Measurements from ENCODE around the gene FRMPD2. TPM values are rescaled to one million over a fixed set of nuclear protein-coding genes. Genes with fewer than 3 reads are reported as not detected.
"Not testable (repeated sequence)": the region's sequence is repeated elsewhere in the genome, so short reads cannot be mapped to it uniquely, and the experiment has no call there.

FRMPD2 gene
- total RNA-seq, 1 donor from 2014 or later, result under 0.01 TPM

- FAIRE-seq (no peak), DNase-seq (ENCODE audit: low read depth) (no peak)
- H3K27me3 ChIP-seq (ENCODE audit: control insufficient read depth, insufficient read depth, low read length), result peaks cover 4% of the 10 kb centered on the region
- TF ChIP-seq CTCF (IDR thresholded peaks at IDR 0.05; ENCODE audit: insufficient read depth, low read length, severe bottlenecking), result no peak
- H3K36me3 ChIP-seq (ENCODE audit: control insufficient read depth, insufficient read depth, low read length), result no peaks in the 10 kb centered on the region
- no peak overlapping the region for H3K4me3 ChIP-seq (ENCODE audit: low read depth, low read length)
Observed at GRCh38 chr10:48245977-48246376, 28.5 kb downstream of the FRMPD2 start.

GRCh38 chr10:48243921-48244320 lies 30.6 kb downstream of the FRMPD2 start:
- not testable (repeated sequence) for H3K27me3 ChIP-seq (ENCODE audit: control insufficient read depth, insufficient read depth, low read length); FAIRE-seq; DNase-seq (ENCODE audit: low read depth); H3K4me3 ChIP-seq (ENCODE audit: low read depth, low read length); H3K36me3 ChIP-seq (ENCODE audit: control insufficient read depth, insufficient read depth, low read length)

GRCh38 chr10:48243487-48243886 lies 31.0 kb downstream of the FRMPD2 start:
- no peak overlapping the region for H3K4me3 ChIP-seq (ENCODE audit: low read depth, low read length)
- FAIRE-seq, result no peak

GRCh38 chr10:48242171-48242904 lies 32.2 kb downstream of the FRMPD2 start:
- Histone ChIP-seq H3K4me3 (ENCODE audit: low read depth, low read length) (no peak overlapping the region), H3K27me3 (ENCODE audit: control insufficient read depth, insufficient read depth, low read length) (peaks cover 3% of the 10 kb centered on the region), H3K36me3 (ENCODE audit: control insufficient read depth, insufficient read depth, low read length) (no peaks in the 10 kb centered on the region)
- FAIRE-seq, result no peak
- no peak for TF ChIP-seq CTCF (IDR thresholded peaks at IDR 0.05; ENCODE audit: insufficient read depth, low read length, severe bottlenecking)
- DNase-seq (ENCODE audit: low read depth), result no peak

More at GRCh38 chr10:48243487-48243886, 31.0 kb downstream of the FRMPD2 start:
- no peak for TF ChIP-seq CTCF (IDR thresholded peaks at IDR 0.05; ENCODE audit: insufficient read depth, low read length, severe bottlenecking)
- H3K27me3 ChIP-seq (ENCODE audit: control insufficient read depth, insufficient read depth, low read length), result peaks cover 4% of the 10 kb centered on the region
- no peak for DNase-seq (ENCODE audit: low read depth)
- no peaks in the 10 kb centered on the region for H3K36me3 ChIP-seq (ENCODE audit: control insufficient read depth, insufficient read depth, low read length)

GRCh38 chr10:48241332-48241731 lies 33.2 kb downstream of the FRMPD2 start:
- no peak for FAIRE-seq
- Histone ChIP-seq H3K27me3 (ENCODE audit: control insufficient read depth, insufficient read depth, low read length) (no peaks in the 10 kb centered on the region), H3K36me3 (ENCODE audit: control insufficient read depth, insufficient read depth, low read length) (no peaks in the 10 kb centered on the region), H3K4me3 (ENCODE audit: low read depth, low read length) (no peak overlapping the region)
- DNase-seq (ENCODE audit: low read depth), result no peak
- no peak for TF ChIP-seq CTCF (IDR thresholded peaks at IDR 0.05; ENCODE audit: insufficient read depth, low read length, severe bottlenecking)

- Histone ChIP-seq H3K27me3 (ENCODE audit: control insufficient read depth, insufficient read depth, low read length) (no peaks in the 10 kb centered on the region), H3K36me3 (ENCODE audit: control insufficient read depth, insufficient read depth, low read length) (no peaks in the 10 kb centered on the region), H3K4me3 (ENCODE audit: low read depth, low read length) (no peak overlapping the region)
- TF ChIP-seq CTCF (IDR thresholded peaks at IDR 0.05; ENCODE audit: insufficient read depth, low read length, severe bottlenecking), result no peak
- FAIRE-seq (no peak), DNase-seq (ENCODE audit: low read depth) (no peak)
Observed at GRCh38 chr10:48240196-48240595, 34.3 kb downstream of the FRMPD2 start.

Measured in bronchial epithelial cell (primary cell).